Liver (tissue), 9 donors: ENCODE results near the gene VPS4B. TPM values are rescaled to one million over a fixed set of nuclear protein-coding genes. Genes with fewer than 3 reads are reported as not detected.

Experiments used
- DNase-seq: peaks from one replicate; pipeline ENCODE4 v3.0.0-alpha.2; 2017; ENCODE audit warnings: low spot score
- H3K27ac ChIP-seq, 2 donors: one replicate each; pipeline ENCODE4 v1.7.0; 2013; ENCODE audit warnings: inconsistent platforms in 2 of 2, low read length in 2 of 2, control low read depth in 1 of 2, low read depth in 1 of 2, mild to moderate bottlenecking in 1 of 2
- H3K27me3 ChIP-seq, 4 donors: one replicate each; pipeline versions ENCODE4 v1.6.1 to v1.7.0; 2013; ENCODE audit warnings: low read length in 3 of 4, inconsistent platforms in 1 of 4, mild to moderate bottlenecking in 1 of 4, moderate library complexity in 1 of 4; ENCODE audit not compliant: control insufficient read depth in 4 of 4, insufficient read depth in 4 of 4
- H3K36me3 ChIP-seq, 4 donors: one replicate each; pipeline versions ENCODE4 v1.6.1 to v1.7.0; 2013; ENCODE audit warnings: low read length in 3 of 4, mild to moderate bottlenecking in 3 of 4, low read depth in 1 of 4, moderate library complexity in 1 of 4; ENCODE audit not compliant: control insufficient read depth in 4 of 4, insufficient read depth in 3 of 4
- H3K4me1 ChIP-seq, 4 donors: one replicate each; pipeline versions ENCODE4 v1.6.1 to v1.7.0; 2013; ENCODE audit warnings: low read length in 3 of 4, mild to moderate bottlenecking in 3 of 4, moderate library complexity in 1 of 4; ENCODE audit not compliant: control insufficient read depth in 4 of 4, insufficient read depth in 4 of 4
- H3K4me3 ChIP-seq, 3 donors: one replicate each; pipeline versions ENCODE4 v1.6.1 to v1.7.0; 2013; ENCODE audit warnings: low read length in 3 of 3, control low read depth in 1 of 3, low read depth in 1 of 3, mild to moderate bottlenecking in 1 of 3
- H3K9ac ChIP-seq, 2 donors: one replicate each; pipeline ENCODE4 v1.7.0; 2013; ENCODE audit warnings: low read length in 2 of 2, mild to moderate bottlenecking in 2 of 2, moderate library complexity in 2 of 2, control low read depth in 1 of 2, low read depth in 1 of 2
- H3K9me3 ChIP-seq, 4 donors: one replicate each; pipeline versions ENCODE4 v1.6.1 to v1.7.0; 2013; ENCODE audit warnings: low read length in 3 of 4; ENCODE audit not compliant: control insufficient read depth in 4 of 4
- EGR1 ChIP-seq, 2 donors: IDR thresholded peaks; 2 replicates each; pipeline ENCODE4 v1.6.1; 2016 to 2018; ENCODE audit warnings: antibody characterized with exemption in 2 of 2, low read depth in 2 of 2
- FOXA1 ChIP-seq: IDR thresholded peaks from 2 replicates; pipeline ENCODE4 v1.6.1; 2016; ENCODE audit warnings: antibody characterized with exemption
- FOXA2 ChIP-seq: IDR thresholded peaks from 2 replicates; pipeline ENCODE4 v1.6.1; 2016; ENCODE audit warnings: antibody characterized with exemption
- GABPA ChIP-seq, 2 donors: IDR thresholded peaks in 1 of 2; conservative IDR thresholded peaks in 1 of 2; 2 replicates each; pipeline ENCODE4 v1.6.1; 2016; ENCODE audit warnings: antibody characterized with exemption in 2 of 2, mild to moderate bottlenecking in 1 of 2, moderate library complexity in 1 of 2
- HNF4G ChIP-seq: IDR thresholded peaks from 2 replicates; pipeline ENCODE4 v1.6.1; 2016; ENCODE audit warnings: antibody characterized with exemption
- JUND ChIP-seq, 2 donors: IDR thresholded peaks; 2 replicates each; pipeline ENCODE4 v1.6.1; 2016; ENCODE audit warnings: antibody characterized with exemption in 2 of 2
- NR2F2 ChIP-seq: IDR thresholded peaks from 2 replicates; pipeline ENCODE4 v1.6.1; 2016; ENCODE audit warnings: antibody characterized with exemption
- RAD21 ChIP-seq, 2 donors: IDR thresholded peaks; 2 replicates each; pipeline ENCODE4 v1.6.1; 2016; ENCODE audit warnings: antibody characterized with exemption in 2 of 2, mild to moderate bottlenecking in 2 of 2
- SP1 ChIP-seq: IDR thresholded peaks from 2 replicates; pipeline ENCODE4 v1.6.1; 2018; ENCODE audit warnings: antibody characterized with exemption, mild to moderate bottlenecking
- TAF1 ChIP-seq: conservative IDR thresholded peaks from 2 replicates; pipeline ENCODE4 v1.6.1; 2016; ENCODE audit warnings: antibody characterized with exemption, mild to moderate bottlenecking
- WGBS: extraction: QIAGEN DNeasy Blood & Tissue Kit; methylation state at CpG from one replicate; pipeline ENCODE4 v1.1.7; 2013; 5-methylcytosine and 5-hydroxymethylcytosine counted together
- polyA plus RNA-seq, 2 donors: library from polyadenylated mRNA; stranded (reverse) in 1 of 2; unstranded in 1 of 2; fragments of 200-250 nt in 1 of 2; fragments of >200 nt in 1 of 2; fragmentation: Nextera tagmentation in 1 of 2; extraction: Ambion mirVana in 1 of 2; gene quantifications; one replicate each; pipeline versions ENCODE4 v1.2.1 to v1.2.3, GENCODE V29; 2013 to 2015
- total RNA-seq, 2 donors: library from RNA; depleted of rRNA; stranded (reverse); fragments of >200 nt; gene quantifications; one replicate each; pipeline ENCODE4 v1.2.3, GENCODE V29; 2014
- TF ChIP-seq, protein P1 (sequence below): fragments of 150-350 bp; IDR thresholded peaks from 2 replicates; pipeline ENCODE4 v1.5.1; 2017; ENCODE audit warnings: improper control_type of control experiment, low read depth, low read length; ENCODE audit not compliant: missing input control
- TF ChIP-seq, protein P2 (sequence below): IDR thresholded peaks from 2 replicates; pipeline ENCODE4 v1.6.1; 2016; ENCODE audit warnings: antibody characterized with exemption, mild to moderate bottlenecking
- TF ChIP-seq, protein P3 (sequence below): IDR thresholded peaks from 2 replicates; pipeline ENCODE4 v1.6.1; 2016; ENCODE audit warnings: antibody characterized with exemption
- TF ChIP-seq, protein P4 (sequence below): IDR thresholded peaks from 2 replicates; pipeline ENCODE4 v1.6.1; 2016; ENCODE audit warnings: antibody characterized with exemption
- TF ChIP-seq, protein P5 (sequence below): IDR thresholded peaks from 2 replicates; pipeline ENCODE4 v1.6.1; 2016; ENCODE audit warnings: antibody characterized with exemption
- donor health status: healthy.
- donor health status: healthy.
- donor health status: healthy.
- donor health status: healthy.
- donor health status: healthy.

Gene VPS4B
- total and polyA plus RNA-seq, 4 donors: 12.2 to 20.6 (median 18.2) TPM

DNA sequence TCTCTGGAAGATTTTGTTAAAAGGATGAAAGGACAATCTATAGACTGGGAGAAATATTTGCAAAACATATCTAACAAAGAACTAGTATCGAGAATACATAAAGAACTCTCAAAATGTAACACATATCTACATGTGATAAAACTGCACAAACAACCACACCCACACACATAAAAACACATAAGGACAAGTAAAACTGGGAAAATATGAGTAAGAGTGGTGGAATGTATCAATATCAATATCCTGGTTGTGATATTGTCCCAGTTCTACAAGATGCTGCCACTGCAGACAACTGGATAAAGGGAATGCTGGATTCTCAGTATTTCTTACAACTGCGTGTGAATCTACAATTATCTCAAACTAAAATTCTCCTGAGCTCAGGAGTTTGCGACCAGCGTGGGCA is 9.3 kb downstream of the VPS4B start:
- Histone ChIP-seq H3K4me1 (peaks cover 0 to 6% (median 4%) of the 10 kb centered on the region in 4 donors), H3K9me3 (no peaks in the 10 kb centered on the region), H3K36me3 (peaks cover 0 to 32% (median 23%) of the 10 kb centered on the region in 4 donors), H3K9ac (no peak overlapping the region), H3K27me3 (no peaks in the 10 kb centered on the region), H3K4me3 (no peak overlapping the region), H3K27ac (no peak overlapping the region)
- TF ChIP-seq RAD21 (IDR thresholded peaks at IDR 0.05) (no peak), GABPA (IDR thresholded peaks at IDR 0.05 in 1 of 2, conservative IDR thresholded peaks at IDR 0.05 in 1 of 2) (no peak)
- 90% methylated on average over 4 of the region's 4 CpGs for WGBS
- no peak for DNase-seq

DNA sequence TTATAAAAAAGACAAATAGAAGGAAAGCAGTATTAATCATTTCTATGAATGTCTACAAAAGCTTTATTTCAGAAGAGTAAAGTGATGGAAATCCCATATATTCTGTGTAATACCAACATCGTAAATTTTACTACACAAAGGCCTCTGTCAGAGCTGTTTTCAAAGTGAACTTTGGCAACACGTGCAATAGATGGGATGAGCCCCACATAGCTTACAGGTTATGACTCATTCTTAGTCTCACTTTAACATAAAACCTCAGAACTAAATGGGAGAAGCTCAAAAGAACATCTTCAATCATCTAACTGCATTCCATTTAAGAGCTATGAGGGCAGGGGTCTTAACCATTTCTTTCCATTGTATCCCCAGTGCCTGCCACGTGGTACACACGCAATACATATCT is 11.5 kb downstream of the VPS4B start:
- H3K9ac ChIP-seq: no peak overlapping the region

More for the DNA sequence above, 11.5 kb downstream of the VPS4B start:
- no peak for DNase-seq
- no peak for TF ChIP-seq RAD21 (IDR thresholded peaks at IDR 0.05)
- TF ChIP-seq EGR1 (IDR thresholded peaks at IDR 0.05; ENCODE audit: low read depth in 2 of 2): no peak
- TF ChIP-seq JUND (IDR thresholded peaks at IDR 0.05): no peak
- no peak for TF ChIP-seq TAF1
- TF ChIP-seq, protein P1, sequence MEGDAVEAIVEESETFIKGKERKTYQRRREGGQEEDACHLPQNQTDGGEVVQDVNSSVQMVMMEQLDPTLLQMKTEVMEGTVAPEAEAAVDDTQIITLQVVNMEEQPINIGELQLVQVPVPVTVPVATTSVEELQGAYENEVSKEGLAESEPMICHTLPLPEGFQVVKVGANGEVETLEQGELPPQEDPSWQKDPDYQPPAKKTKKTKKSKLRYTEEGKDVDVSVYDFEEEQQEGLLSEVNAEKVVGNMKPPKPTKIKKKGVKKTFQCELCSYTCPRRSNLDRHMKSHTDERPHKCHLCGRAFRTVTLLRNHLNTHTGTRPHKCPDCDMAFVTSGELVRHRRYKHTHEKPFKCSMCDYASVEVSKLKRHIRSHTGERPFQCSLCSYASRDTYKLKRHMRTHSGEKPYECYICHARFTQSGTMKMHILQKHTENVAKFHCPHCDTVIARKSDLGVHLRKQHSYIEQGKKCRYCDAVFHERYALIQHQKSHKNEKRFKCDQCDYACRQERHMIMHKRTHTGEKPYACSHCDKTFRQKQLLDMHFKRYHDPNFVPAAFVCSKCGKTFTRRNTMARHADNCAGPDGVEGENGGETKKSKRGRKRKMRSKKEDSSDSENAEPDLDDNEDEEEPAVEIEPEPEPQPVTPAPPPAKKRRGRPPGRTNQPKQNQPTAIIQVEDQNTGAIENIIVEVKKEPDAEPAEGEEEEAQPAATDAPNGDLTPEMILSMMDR: no peak
- TF ChIP-seq GABPA (IDR thresholded peaks at IDR 0.05 in 1 of 2, conservative IDR thresholded peaks at IDR 0.05 in 1 of 2): no peak
- no peak for TF ChIP-seq SP1
- TF ChIP-seq, protein P2, sequence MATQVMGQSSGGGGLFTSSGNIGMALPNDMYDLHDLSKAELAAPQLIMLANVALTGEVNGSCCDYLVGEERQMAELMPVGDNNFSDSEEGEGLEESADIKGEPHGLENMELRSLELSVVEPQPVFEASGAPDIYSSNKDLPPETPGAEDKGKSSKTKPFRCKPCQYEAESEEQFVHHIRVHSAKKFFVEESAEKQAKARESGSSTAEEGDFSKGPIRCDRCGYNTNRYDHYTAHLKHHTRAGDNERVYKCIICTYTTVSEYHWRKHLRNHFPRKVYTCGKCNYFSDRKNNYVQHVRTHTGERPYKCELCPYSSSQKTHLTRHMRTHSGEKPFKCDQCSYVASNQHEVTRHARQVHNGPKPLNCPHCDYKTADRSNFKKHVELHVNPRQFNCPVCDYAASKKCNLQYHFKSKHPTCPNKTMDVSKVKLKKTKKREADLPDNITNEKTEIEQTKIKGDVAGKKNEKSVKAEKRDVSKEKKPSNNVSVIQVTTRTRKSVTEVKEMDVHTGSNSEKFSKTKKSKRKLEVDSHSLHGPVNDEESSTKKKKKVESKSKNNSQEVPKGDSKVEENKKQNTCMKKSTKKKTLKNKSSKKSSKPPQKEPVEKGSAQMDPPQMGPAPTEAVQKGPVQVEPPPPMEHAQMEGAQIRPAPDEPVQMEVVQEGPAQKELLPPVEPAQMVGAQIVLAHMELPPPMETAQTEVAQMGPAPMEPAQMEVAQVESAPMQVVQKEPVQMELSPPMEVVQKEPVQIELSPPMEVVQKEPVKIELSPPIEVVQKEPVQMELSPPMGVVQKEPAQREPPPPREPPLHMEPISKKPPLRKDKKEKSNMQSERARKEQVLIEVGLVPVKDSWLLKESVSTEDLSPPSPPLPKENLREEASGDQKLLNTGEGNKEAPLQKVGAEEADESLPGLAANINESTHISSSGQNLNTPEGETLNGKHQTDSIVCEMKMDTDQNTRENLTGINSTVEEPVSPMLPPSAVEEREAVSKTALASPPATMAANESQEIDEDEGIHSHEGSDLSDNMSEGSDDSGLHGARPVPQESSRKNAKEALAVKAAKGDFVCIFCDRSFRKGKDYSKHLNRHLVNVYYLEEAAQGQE: no peak
- no peak for TF ChIP-seq FOXA1
- no peak for TF ChIP-seq HNF4G
- TF ChIP-seq FOXA2: no peak
- TF ChIP-seq, protein P3, sequence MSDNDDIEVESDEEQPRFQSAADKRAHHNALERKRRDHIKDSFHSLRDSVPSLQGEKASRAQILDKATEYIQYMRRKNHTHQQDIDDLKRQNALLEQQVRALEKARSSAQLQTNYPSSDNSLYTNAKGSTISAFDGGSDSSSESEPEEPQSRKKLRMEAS: no peak
- TF ChIP-seq, protein P4, sequence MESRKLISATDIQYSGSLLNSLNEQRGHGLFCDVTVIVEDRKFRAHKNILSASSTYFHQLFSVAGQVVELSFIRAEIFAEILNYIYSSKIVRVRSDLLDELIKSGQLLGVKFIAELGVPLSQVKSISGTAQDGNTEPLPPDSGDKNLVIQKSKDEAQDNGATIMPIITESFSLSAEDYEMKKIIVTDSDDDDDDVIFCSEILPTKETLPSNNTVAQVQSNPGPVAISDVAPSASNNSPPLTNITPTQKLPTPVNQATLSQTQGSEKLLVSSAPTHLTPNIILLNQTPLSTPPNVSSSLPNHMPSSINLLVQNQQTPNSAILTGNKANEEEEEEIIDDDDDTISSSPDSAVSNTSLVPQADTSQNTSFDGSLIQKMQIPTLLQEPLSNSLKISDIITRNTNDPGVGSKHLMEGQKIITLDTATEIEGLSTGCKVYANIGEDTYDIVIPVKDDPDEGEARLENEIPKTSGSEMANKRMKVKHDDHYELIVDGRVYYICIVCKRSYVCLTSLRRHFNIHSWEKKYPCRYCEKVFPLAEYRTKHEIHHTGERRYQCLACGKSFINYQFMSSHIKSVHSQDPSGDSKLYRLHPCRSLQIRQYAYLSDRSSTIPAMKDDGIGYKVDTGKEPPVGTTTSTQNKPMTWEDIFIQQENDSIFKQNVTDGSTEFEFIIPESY: no peak
- TF ChIP-seq, protein P5, sequence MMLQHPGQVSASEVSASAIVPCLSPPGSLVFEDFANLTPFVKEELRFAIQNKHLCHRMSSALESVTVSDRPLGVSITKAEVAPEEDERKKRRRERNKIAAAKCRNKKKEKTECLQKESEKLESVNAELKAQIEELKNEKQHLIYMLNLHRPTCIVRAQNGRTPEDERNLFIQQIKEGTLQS: no peak
- no peak for TF ChIP-seq NR2F2
- WGBS: 90% methylated on average over 4 of the region's 4 CpGs
- peaks cover 3 to 24% (median 23%) of the 10 kb centered on the region in 4 donors for H3K4me1 ChIP-seq
- H3K9me3 ChIP-seq: no peaks in the 10 kb centered on the region
- no peak overlapping the region for H3K27ac ChIP-seq
- H3K4me3 ChIP-seq: no peak overlapping the region
- H3K36me3 ChIP-seq: peaks cover 1 to 25% (median 21%) of the 10 kb centered on the region in 4 donors
- H3K27me3 ChIP-seq: no peaks in the 10 kb centered on the region
